HEK293T (cell line): ENCODE data around the gene CHCHD3.
A peak's percentile ranks its signal among the peaks of the same experiment; 100 is the strongest.

Source experiments
- CTCF ChIA-PET: fragments of 350-600 bp; formaldehyde crosslinking; extraction: SDS; loops from one replicate; lab custom pipeline; 2021; ENCODE audit warnings: antibody characterized with exemption, inconsistent platforms; lab: Yijun Ruan, JAX
- POLR2A ChIA-PET: fragments of 350-600 bp; formaldehyde crosslinking; extraction: SDS; loops from one replicate; lab custom pipeline; 2020; ENCODE audit warnings: antibody characterized with exemption, inconsistent platforms; lab: Yijun Ruan, JAX
- DNase-seq: peaks from one replicate; pipeline ENCODE4 v3.0.0; 2012; ENCODE audit warnings: mixed read lengths; ENCODE audit errors: extremely low spot score
- ARNT ChIP-seq: fragments of 450-650 bp; IDR thresholded peaks from 2 replicates; pipeline ENCODE4 v1.6.1; 2017; ENCODE audit warnings: mild to moderate bottlenecking
- BHLHE40 ChIP-seq: fragments of 450-650 bp; IDR thresholded peaks from 2 replicates; pipeline ENCODE4 v1.6.1; 2016; ENCODE audit warnings: mild to moderate bottlenecking, moderate library complexity, borderline replicate concordance
- CTBP1 ChIP-seq: fragments of 450-650 bp; IDR thresholded peaks from 2 replicates; pipeline ENCODE4 v1.6.1; 2016; ENCODE audit warnings: borderline replicate concordance
- ELF4 ChIP-seq: fragments of 450-650 bp; IDR thresholded peaks from 2 replicates; pipeline ENCODE4 v1.6.1; 2017; ENCODE audit warnings: antibody characterized with exemption
- FOXA1 ChIP-seq: fragments of 450-650 bp; IDR thresholded peaks from 2 replicates; pipeline ENCODE4 v1.6.1; 2016; ENCODE audit warnings: mild to moderate bottlenecking
- FOXK2 ChIP-seq: fragments of 450-650 bp; IDR thresholded peaks from 2 replicates; pipeline ENCODE4 v1.6.1; 2016; ENCODE audit warnings: mild to moderate bottlenecking
- FOXM1 ChIP-seq: fragments of 450-650 bp; IDR thresholded peaks from 2 replicates; pipeline ENCODE4 v1.6.1; 2017; ENCODE audit warnings: mild to moderate bottlenecking, borderline replicate concordance
- HDGF ChIP-seq: fragments of 450-650 bp; IDR thresholded peaks from 2 replicates; pipeline ENCODE4 v1.6.1; 2017; ENCODE audit warnings: antibody characterized with exemption, borderline replicate concordance
- L3MBTL2 ChIP-seq: fragments of 450-650 bp; conservative IDR thresholded peaks from 2 replicates; pipeline ENCODE4 v1.6.1; 2016; ENCODE audit warnings: mild to moderate bottlenecking
- LEF1 ChIP-seq: fragments of 450-650 bp; IDR thresholded peaks from 2 replicates; pipeline ENCODE4 v1.6.1; 2017; ENCODE audit warnings: mild to moderate bottlenecking, borderline replicate concordance
- NFRKB ChIP-seq: fragments of 450-650 bp; IDR thresholded peaks from 2 replicates; pipeline ENCODE4 v1.6.1; 2016; ENCODE audit warnings: mild to moderate bottlenecking, moderate library complexity
- PKNOX1 ChIP-seq: fragments of 450-650 bp; IDR thresholded peaks from 2 replicates; pipeline ENCODE4 v1.6.1; 2016
- SP1 ChIP-seq: fragments of 450-650 bp; IDR thresholded peaks from 2 replicates; pipeline ENCODE4 v1.6.1; 2017
- SUZ12 ChIP-seq: fragments of 450-650 bp; IDR thresholded peaks from 2 replicates; pipeline ENCODE4 v1.6.1; 2016; ENCODE audit warnings: mild to moderate bottlenecking
- TARDBP ChIP-seq: fragments of 450-650 bp; IDR thresholded peaks from 2 replicates; pipeline ENCODE4 v1.6.1; 2016
- ZNF384 ChIP-seq: fragments of 450-650 bp; IDR thresholded peaks from 2 replicates; pipeline ENCODE4 v1.6.1; 2016

The CHCHD3 gene

GRCh38 chr7:133050200-133050995 lies 31.5 kb downstream of the CHCHD3 start:
- DNase-seq, result no peak
- CTCF ChIA-PET, result interaction anchor here (0.5 to 1.0 kb wide), 3 partner anchors 32 to 906 kb away, joined by 3 read pairs; partner anchors contain the start of gene CHCHD3
- peak; percentile 35; the same call in 1 of the 2 replicates for TF ChIP-seq ZNF384
- no peak for TF ChIP-seq FOXM1
- TF ChIP-seq PKNOX1, result no peak
- no peak for TF ChIP-seq LEF1
- POLR2A ChIA-PET, result no interaction called here

GRCh38 chr7:133048589-133048988 lies 33.3 kb downstream of the CHCHD3 start:
- no peak for DNase-seq
- ChIA-PET POLR2A (interaction anchor here (1.4 kb wide), 1 partner anchor 34 kb away, joined by 3 read pairs; the partner anchor contains the start of gene CHCHD3), CTCF (no interaction called here)
- no peak for TF ChIP-seq TARDBP
- no peak for TF ChIP-seq SUZ12
- TF ChIP-seq BHLHE40, result no peak
- no peak for TF ChIP-seq ELF4
- no peak for TF ChIP-seq ZNF384
- no peak for TF ChIP-seq ARNT

- POLR2A ChIA-PET, result no interaction called here
- TF ChIP-seq ARNT (no peak), SP1 (no peak), PKNOX1 (no peak), ELF4 (no peak), TARDBP (no peak), BHLHE40 (no peak), L3MBTL2 (no peak)
- CTCF ChIA-PET, result no interaction called here
- DNase-seq, result no peak
Measured at GRCh38 chr7:133047321-133047720, 34.6 kb downstream of the CHCHD3 start.

- ChIA-PET CTCF (no interaction called here), POLR2A (no interaction called here)
- TF ChIP-seq BHLHE40, result no peak
- no peak for DNase-seq
Measured at GRCh38 chr7:133044722-133045473, 37.0 kb downstream of the CHCHD3 start.

- POLR2A ChIA-PET, result no interaction called here
- no peak for TF ChIP-seq TARDBP
- TF ChIP-seq SP1, result no peak
- no peak for TF ChIP-seq ZNF384
- TF ChIP-seq SUZ12, result no peak
- TF ChIP-seq BHLHE40, result no peak
- no peak for TF ChIP-seq HDGF
- TF ChIP-seq ELF4, result no peak
- TF ChIP-seq FOXM1, result no peak
- no peak for DNase-seq
- CTCF ChIA-PET, result no interaction called here
Measured at GRCh38 chr7:133040674-133041073, 41.2 kb downstream of the CHCHD3 start.

- TF ChIP-seq L3MBTL2 (no peak), ELF4 (no peak), FOXA1 (no peak), BHLHE40 (no peak), HDGF (no peak), ARNT (no peak), PKNOX1 (no peak)
- no peak for DNase-seq
- ChIA-PET POLR2A (no interaction called here), CTCF (no interaction called here)
Measured at GRCh38 chr7:133040178-133040577, 41.7 kb downstream of the CHCHD3 start.

GRCh38 chr7:133039614-133040013 lies 42.3 kb downstream of the CHCHD3 start:
- CTCF ChIA-PET, result no interaction called here
- DNase-seq, result no peak
- TF ChIP-seq NFRKB, result no peak
- no peak for TF ChIP-seq ZNF384
- no peak for TF ChIP-seq BHLHE40
- TF ChIP-seq PKNOX1, result no peak
- no peak for TF ChIP-seq L3MBTL2
- TF ChIP-seq LEF1, result no peak
- TF ChIP-seq CTBP1, result no peak
- TF ChIP-seq TARDBP, result no peak
- no peak for TF ChIP-seq SUZ12
- no peak for TF ChIP-seq FOXK2
- TF ChIP-seq ELF4, result no peak
- no peak for TF ChIP-seq ARNT
- TF ChIP-seq SP1, result no peak
- no peak for TF ChIP-seq FOXM1
- TF ChIP-seq HDGF, result no peak
- TF ChIP-seq FOXA1, result no peak
- POLR2A ChIA-PET, result interaction anchor here (0.8 kb wide), 1 partner anchor 70 kb away, joined by 3 read pairs; no protein-coding TSS in a partner anchor
